ENCODE measurements around the gene FBLN2.

DNA sequence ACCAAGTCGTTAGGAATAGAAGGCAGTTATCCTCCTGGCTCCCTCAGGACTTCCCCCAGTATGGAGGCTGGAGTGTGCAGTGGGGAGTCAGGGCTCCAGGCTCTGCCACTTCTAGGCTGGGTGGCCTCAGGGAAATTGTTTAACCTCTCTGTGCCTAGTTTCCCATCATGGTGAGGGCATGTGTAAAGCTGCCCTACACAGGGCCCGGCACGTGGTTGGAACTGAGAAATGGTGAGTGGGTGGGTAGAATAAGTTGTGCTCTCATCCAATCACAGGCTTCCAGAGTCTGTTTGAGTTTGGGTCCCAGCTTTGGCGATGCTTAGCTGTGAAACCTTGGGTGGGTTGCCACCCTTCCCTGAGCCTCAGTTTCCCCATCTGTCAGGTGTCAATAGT is 117.3 kb downstream of the FBLN2 start:
- TF ChIP-seq MAZ (IDR thresholded peaks at IDR 0.05; ENCODE audit: borderline replicate concordance, low read depth, low read length) = no peak
- TF ChIP-seq USF2 (IDR thresholded peaks at IDR 0.05; ENCODE audit: low read depth, low read length) = no peak
- TF ChIP-seq BHLHE40 (IDR thresholded peaks at IDR 0.05; ENCODE audit: low read depth, low read length) = no peak

Data from IMR-90 (cell line).